Measurements from ENCODE around the gene SH3GLB1. TPM values are rescaled to one million over a fixed set of nuclear protein-coding genes. Genes with fewer than 3 reads are reported as not detected.
"Not testable (repeated sequence)": the region's sequence is repeated elsewhere in the genome, so short reads cannot be mapped to it uniquely, and the experiment has no call there.

The SH3GLB1 gene
- 10 to 100 TPM; 23.9 to 94.6 (median 62.0) TPM for total RNA-seq

GRCh38 chr1:86704458-86704971, at the start of gene SH3GLB1:
SH3GLB1 (plus strand) TSS chr1:86704576; CDS start chr1:86704900, 324 bp downstream.
- ATAC-seq (ENCODE audit: low FRiP score in 2 of 2) (peak; percentile 95 to 96), DNase-seq (peak; percentile 92 to 99)
- H3K4me3 ChIP-seq, result peak within 1 kb of the TSS; percentile 66 to 83 (median 74)
- 0% methylated on average over 5 to 34 of the region's 71 CpGs for WGBS, 2 donors
- peaks cover 25 to 47% (median 38%) of the 10 kb centered on the region in 4 donors for H3K4me1 ChIP-seq
- peak within 1 kb of the TSS; percentile 95 to 99 (median 98) for H3K27ac ChIP-seq
- no peaks in the 10 kb centered on the region for H3K36me3 ChIP-seq
- peak in 1 of 4 donors; percentile 15 for TF ChIP-seq EP300 (IDR thresholded peaks at IDR 0.05)
- TF ChIP-seq CTCF (IDR thresholded peaks at IDR 0.05), result peak; percentile 93 to 97 (median 96)
- peak in 3 of 4 donors; percentile 68 to 91 (median 86) for TF ChIP-seq POLR2A (IDR thresholded peaks at IDR 0.05)
- peak; percentile 87 to 89 for TF ChIP-seq POLR2AphosphoS5 (IDR thresholded peaks at IDR 0.05)
- H3K9me3 ChIP-seq, result no peaks in the 10 kb centered on the region
- no peaks in the 10 kb centered on the region for H3K27me3 ChIP-seq

- H3K4me3 ChIP-seq; ATAC-seq (ENCODE audit: low FRiP score in 2 of 2); H3K27ac ChIP-seq; H3K36me3 ChIP-seq; H3K9me3 ChIP-seq; H3K4me1 ChIP-seq; DNase-seq; H3K27me3 ChIP-seq: not testable (repeated sequence)
- WGBS, 2 donors, result 60 to 65% methylated on average over 7 of the region's 7 CpGs
Observed at GRCh38 chr1:86658381-86658780, 46.0 kb upstream of the SH3GLB1 start.

GRCh38 chr1:86666368-86666767, 38.0 kb upstream of the SH3GLB1 start:
- H3K9me3 ChIP-seq, result peaks cover 0 to 3% (median 0%) of the 10 kb centered on the region in 4 donors
- whole genome bisulfite sequencing, 2 donors, result 81 to 94% methylated on average over 3 to 4 of the region's 4 CpGs
- H3K27me3 ChIP-seq, result no peaks in the 10 kb centered on the region
- TF ChIP-seq POLR2A (IDR thresholded peaks at IDR 0.05) (no peak), EP300 (IDR thresholded peaks at IDR 0.05) (no peak), CTCF (IDR thresholded peaks at IDR 0.05) (no peak), POLR2AphosphoS5 (IDR thresholded peaks at IDR 0.05) (no peak)
- no peak overlapping the region for H3K27ac ChIP-seq
- H3K4me1 ChIP-seq, result no peaks in the 10 kb centered on the region
- no peaks in the 10 kb centered on the region for H3K36me3 ChIP-seq
- peak in 1 of 2 donors; percentile 57 for ATAC-seq (ENCODE audit: low FRiP score in 2 of 2)
- peak in 1 of 2 donors; percentile 10 for DNase-seq
- H3K4me3 ChIP-seq, result no peak overlapping the region

- Histone ChIP-seq H3K9me3 (no peaks in the 10 kb centered on the region), H3K27ac (no peak overlapping the region), H3K4me3 (no peak overlapping the region), H3K27me3 (no peaks in the 10 kb centered on the region), H3K36me3 (no peaks in the 10 kb centered on the region), H3K4me1 (no peaks in the 10 kb centered on the region)
- no peak for DNase-seq
- TF ChIP-seq POLR2A (IDR thresholded peaks at IDR 0.05), result no peak
- peak in 2 of 6 experiments; percentile 11 to 17 for TF ChIP-seq CTCF (IDR thresholded peaks at IDR 0.05)
- TF ChIP-seq POLR2AphosphoS5 (IDR thresholded peaks at IDR 0.05), result no peak
- no peak for ATAC-seq (ENCODE audit: low FRiP score in 2 of 2)
- WGBS, 2 donors, result 93 to 94% methylated on average over 1 of the region's 1 CpG
Observed at GRCh38 chr1:86687595-86687994, 16.8 kb upstream of the SH3GLB1 start.

GRCh38 chr1:86692641-86693040, 11.7 kb upstream of the SH3GLB1 start:
- H3K4me3 ChIP-seq, result no peak overlapping the region
- H3K36me3 ChIP-seq, result no peaks in the 10 kb centered on the region
- WGBS, 2 donors, result 77 to 83% methylated on average over 6 of the region's 6 CpGs
- no peak overlapping the region for H3K27ac ChIP-seq
- no peak for ATAC-seq (ENCODE audit: low FRiP score in 2 of 2)
- H3K27me3 ChIP-seq, result no peaks in the 10 kb centered on the region
- no peaks in the 10 kb centered on the region for H3K4me1 ChIP-seq
- TF ChIP-seq CTCF (IDR thresholded peaks at IDR 0.05) (no peak), POLR2AphosphoS5 (IDR thresholded peaks at IDR 0.05) (no peak), POLR2A (IDR thresholded peaks at IDR 0.05) (no peak), EP300 (IDR thresholded peaks at IDR 0.05) (no peak)
- H3K9me3 ChIP-seq, result no peaks in the 10 kb centered on the region
- no peak for DNase-seq
